ENCODE measurements around the gene RUNDC3A. TPM values are rescaled to one million over a fixed set of nuclear protein-coding genes. Genes with fewer than 3 reads are reported as not detected.

RUNDC3A gene
- total and polyA plus RNA-seq, 2 of the 13 experiments (the other 11 are each of a cell fraction or from before 2014, with no cell fraction given) = 0.25 TPM; not detected in 1

DNA sequence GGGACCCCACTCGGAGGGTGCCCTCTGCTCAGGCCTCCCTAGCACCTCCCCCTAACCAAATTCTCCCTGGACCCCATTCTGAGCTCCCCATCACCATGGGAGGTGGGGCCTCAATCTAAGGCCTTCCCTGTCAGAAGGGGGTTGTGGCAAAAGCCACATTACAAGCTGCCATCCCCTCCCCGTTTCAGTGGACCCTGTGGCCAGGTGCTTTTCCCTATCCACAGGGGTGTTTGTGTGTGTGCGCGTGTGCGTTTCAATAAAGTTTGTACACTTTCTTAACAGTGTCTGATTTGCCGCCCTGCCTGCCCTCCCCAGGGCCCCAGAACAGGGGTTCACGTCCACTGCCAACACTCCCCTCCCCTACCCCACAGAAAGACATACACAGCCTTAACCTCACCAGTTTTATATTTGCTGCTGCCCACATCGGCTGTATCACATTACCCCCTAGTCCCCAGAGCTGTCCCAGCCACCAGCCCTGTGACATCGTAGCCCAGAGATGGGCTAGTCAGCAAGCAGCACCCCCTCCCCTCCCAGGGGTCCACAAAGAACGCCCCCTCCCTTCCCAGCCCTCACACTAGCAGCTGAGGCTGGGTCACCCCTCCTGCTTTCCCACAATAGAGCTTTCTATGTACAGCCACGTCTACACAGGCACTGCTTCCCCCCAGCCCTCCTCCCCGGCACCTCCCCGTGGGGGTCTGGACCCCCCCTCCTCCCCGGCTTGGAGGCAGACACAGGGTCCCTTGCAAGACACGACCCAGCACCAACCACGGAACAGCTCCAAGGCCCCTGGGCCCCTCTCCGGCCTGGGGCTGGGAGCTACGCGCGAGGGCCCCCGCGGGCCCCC is 44.6 kb downstream of the RUNDC3A start:
- Histone ChIP-seq H3K4me3 (replicated peaks in 1 of 3; ENCODE audit: insufficient read depth in 1 of 3, low read depth in 2 of 3, low read length in 3 of 3) (no peak overlapping the region), H4K20me1 (ENCODE audit: insufficient read depth, low read length) (no peaks in the 10 kb centered on the region), H3K9ac (ENCODE audit: insufficient read depth, low read depth, low read length) (no peak overlapping the region), H3K79me2 (ENCODE audit: insufficient read depth, low read length) (no peaks in the 10 kb centered on the region), H3K27ac (ENCODE audit: extremely low read length, insufficient read depth, low read length) (no peak overlapping the region), H3K4me2 (ENCODE audit: low read depth, low read length) (no peak overlapping the region), H3K36me3 (replicated peaks in 1 of 2; ENCODE audit: control insufficient read depth in 1 of 2, insufficient read depth in 2 of 2, low read length in 2 of 2) (peaks cover 9 to 30% of the 10 kb centered on the region in 2 experiments), H2AFZ (ENCODE audit: low read length) (no peak overlapping the region), H3K4me1 (ENCODE audit: insufficient read depth, low read length) (peaks cover 8% of the 10 kb centered on the region), H3K9me3 (ENCODE audit: low read length) (no peaks in the 10 kb centered on the region), H3K27me3 (ENCODE audit: control insufficient read depth in 1 of 2, insufficient read depth in 2 of 2, low read length in 2 of 2) (peaks cover 8 to 10% of the 10 kb centered on the region in 2 experiments; a peak in 3 of 5 replicates)
- DNase-seq (ENCODE audit: low spot score) (no peak), ATAC-seq (no peak), FAIRE-seq (no peak)
- CTCF ChIA-PET (ENCODE audit: low intra/inter-chr PET ratio, low total read pairs) = no interaction called here
- intact Hi-C loops (cut with micrococcal nuclease; ENCODE audit: unreplicated experiment) (loop anchor here (10.0 kb wide), 1 partner anchor 172 kb away; no protein-coding TSS in a partner anchor), in situ Hi-C loops (cut with HindIII; ENCODE audit: extremely low pct_ligation_motif_present, low pct_unique_long_range_greater_than_20kb) (no loop called here)
- 91% methylated on average over 17 of the region's 22 CpGs for WGBS (ENCODE audit: low lambda C conversion rate)
- POLR2A ChIA-PET = interaction anchor here (1.6 kb wide), 1 partner anchor 23 kb away, joined by 5 read pairs; no protein-coding TSS in a partner anchor
- TF ChIP-seq TMF1 (CRISPR knock-in tag; IDR thresholded peaks at IDR 0.05; ENCODE audit: low read depth) (no peak), NCOA5 (CRISPR knock-in tag; IDR thresholded peaks at IDR 0.05) (no peak), NRL (CRISPR knock-in tag; IDR thresholded peaks at IDR 0.05; ENCODE audit: borderline replicate concordance) (no peak), ZFYVE20 (CRISPR knock-in tag; IDR thresholded peaks at IDR 0.05; ENCODE audit: borderline replicate concordance, low read depth) (no peak)
- TF ChIP-seq, protein P1, sequence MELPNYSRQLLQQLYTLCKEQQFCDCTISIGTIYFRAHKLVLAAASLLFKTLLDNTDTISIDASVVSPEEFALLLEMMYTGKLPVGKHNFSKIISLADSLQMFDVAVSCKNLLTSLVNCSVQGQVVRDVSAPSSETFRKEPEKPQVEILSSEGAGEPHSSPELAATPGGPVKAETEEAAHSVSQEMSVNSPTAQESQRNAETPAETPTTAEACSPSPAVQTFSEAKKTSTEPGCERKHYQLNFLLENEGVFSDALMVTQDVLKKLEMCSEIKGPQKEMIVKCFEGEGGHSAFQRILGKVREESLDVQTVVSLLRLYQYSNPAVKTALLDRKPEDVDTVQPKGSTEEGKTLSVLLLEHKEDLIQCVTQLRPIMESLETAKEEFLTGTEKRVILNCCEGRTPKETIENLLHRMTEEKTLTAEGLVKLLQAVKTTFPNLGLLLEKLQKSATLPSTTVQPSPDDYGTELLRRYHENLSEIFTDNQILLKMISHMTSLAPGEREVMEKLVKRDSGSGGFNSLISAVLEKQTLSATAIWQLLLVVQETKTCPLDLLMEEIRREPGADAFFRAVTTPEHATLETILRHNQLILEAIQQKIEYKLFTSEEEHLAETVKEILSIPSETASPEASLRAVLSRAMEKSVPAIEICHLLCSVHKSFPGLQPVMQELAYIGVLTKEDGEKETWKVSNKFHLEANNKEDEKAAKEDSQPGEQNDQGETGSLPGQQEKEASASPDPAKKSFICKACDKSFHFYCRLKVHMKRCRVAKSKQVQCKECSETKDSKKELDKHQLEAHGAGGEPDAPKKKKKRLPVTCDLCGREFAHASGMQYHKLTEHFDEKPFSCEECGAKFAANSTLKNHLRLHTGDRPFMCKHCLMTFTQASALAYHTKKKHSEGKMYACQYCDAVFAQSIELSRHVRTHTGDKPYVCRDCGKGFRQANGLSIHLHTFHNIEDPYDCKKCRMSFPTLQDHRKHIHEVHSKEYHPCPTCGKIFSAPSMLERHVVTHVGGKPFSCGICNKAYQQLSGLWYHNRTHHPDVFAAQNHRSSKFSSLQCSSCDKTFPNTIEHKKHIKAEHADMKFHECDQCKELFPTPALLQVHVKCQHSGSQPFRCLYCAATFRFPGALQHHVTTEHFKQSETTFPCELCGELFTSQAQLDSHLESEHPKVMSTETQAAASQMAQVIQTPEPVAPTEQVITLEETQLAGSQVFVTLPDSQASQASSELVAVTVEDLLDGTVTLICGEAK (IDR thresholded peaks at IDR 0.05) = no peak
- TF ChIP-seq, protein P1 (CRISPR knock-in tag; IDR thresholded peaks at IDR 0.05) = peak; percentile 94; the same call in 1 of the 2 replicates
- TF ChIP-seq, protein P2, sequence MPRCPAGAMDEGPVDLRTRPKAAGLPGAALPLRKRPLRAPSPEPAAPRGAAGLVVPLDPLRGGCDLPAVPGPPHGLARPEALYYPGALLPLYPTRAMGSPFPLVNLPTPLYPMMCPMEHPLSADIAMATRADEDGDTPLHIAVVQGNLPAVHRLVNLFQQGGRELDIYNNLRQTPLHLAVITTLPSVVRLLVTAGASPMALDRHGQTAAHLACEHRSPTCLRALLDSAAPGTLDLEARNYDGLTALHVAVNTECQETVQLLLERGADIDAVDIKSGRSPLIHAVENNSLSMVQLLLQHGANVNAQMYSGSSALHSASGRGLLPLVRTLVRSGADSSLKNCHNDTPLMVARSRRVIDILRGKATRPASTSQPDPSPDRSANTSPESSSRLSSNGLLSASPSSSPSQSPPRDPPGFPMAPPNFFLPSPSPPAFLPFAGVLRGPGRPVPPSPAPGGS (CRISPR knock-in tag; IDR thresholded peaks at IDR 0.05) = no peak
- BruUV-seq (replicated peaks) = no TSS peak
